Mononuclear cell (primary cell): ENCODE measurements around the gene PDZK1IP1. TPM values are rescaled to one million over a fixed set of nuclear protein-coding genes. Genes with fewer than 3 reads are reported as not detected.
"Not testable (repeated sequence)": the region's sequence is repeated elsewhere in the genome, so short reads cannot be mapped to it uniquely, and the experiment has no call there.

Experiments used
- H3K27me3 ChIP-seq: 2 replicates; pipeline ENCODE4 v1.6.0; 2011; ENCODE audit warnings: low read length, control low read depth; ENCODE audit not compliant: insufficient read depth
- H3K4me1 ChIP-seq: 2 replicates; pipeline ENCODE4 v1.5.1; 2011; ENCODE audit warnings: mild to moderate bottlenecking, low read length, control low read depth; ENCODE audit not compliant: insufficient read depth
- H3K4me3 ChIP-seq: 2 replicates; pipeline ENCODE4 v1.5.1; 2011; ENCODE audit warnings: mild to moderate bottlenecking, low read length, moderate library complexity
- H3K9me3 ChIP-seq: 2 replicates; pipeline ENCODE4 v1.5.1; 2011; ENCODE audit warnings: low read depth, mild to moderate bottlenecking, control low read depth, low read length
- total RNA-seq: library from RNA; depleted of rRNA; stranded (reverse); fragments of >200 nt; gene quantifications from one replicate; pipeline ENCODE4 v1.2.3, GENCODE V29; 2012

The PDZK1IP1 gene
- total RNA-seq, 1 donor, result 3.6 TPM

DNA sequence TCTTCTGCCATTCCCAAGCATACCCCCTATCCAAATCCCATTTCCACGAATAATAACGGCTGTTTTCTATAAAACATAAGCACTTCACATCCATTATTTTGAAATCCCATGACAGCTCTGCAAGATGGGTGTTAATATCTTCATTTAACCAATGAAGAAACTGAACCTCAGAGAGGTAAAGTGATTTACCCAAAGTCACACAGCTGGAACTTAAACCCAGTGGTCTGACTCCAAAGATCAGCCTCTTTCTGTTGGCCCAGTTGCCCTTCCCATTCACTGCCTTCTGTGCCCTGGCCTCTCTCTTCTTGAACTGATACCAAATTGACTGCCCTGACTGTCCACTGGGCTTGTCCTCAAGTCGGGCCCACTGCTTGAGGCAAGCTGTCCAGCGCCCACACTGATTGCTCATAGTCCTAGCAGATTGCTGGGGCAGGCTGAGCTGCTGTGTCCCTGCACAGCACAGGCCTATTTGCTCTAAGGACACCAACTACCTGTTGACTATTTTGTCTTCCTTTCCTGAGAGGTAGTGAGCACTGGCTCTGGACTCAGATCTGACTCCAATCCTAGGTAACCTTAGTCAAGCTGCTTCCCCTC, 22.9 kb upstream of the PDZK1IP1 start:
- H3K4me3 ChIP-seq, result no peak overlapping the region
- H3K4me1 ChIP-seq, result peaks cover 8% of the 10 kb centered on the region
- no peaks in the 10 kb centered on the region for H3K9me3 ChIP-seq
- no peaks in the 10 kb centered on the region for H3K27me3 ChIP-seq

DNA sequence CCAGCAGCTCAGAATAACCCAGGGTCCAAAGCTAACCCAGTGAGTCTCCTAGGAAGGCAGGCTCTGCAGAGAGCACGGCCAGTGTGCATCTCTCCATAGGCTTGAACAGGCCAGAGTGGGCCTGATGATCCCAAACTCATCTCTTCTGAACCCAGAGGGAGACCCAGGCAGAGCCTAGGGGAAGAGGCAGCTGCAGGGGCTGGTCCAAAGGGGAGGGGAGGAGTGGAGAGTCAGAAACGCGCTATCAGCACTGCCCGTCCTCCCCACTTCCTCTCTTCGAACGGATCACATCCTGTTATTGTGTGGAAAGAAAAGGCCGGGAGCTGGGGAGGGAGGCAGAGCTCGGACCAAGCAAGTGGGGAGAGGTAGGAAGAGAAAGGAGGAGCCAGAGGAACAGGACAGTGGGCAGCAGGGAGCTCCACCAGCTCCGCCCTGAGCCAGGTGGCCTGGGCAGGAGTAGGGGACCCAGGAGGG, 22.0 kb upstream of the PDZK1IP1 start:
- Histone ChIP-seq H3K4me3 (no peak overlapping the region), H3K9me3 (no peaks in the 10 kb centered on the region), H3K27me3 (no peaks in the 10 kb centered on the region), H3K4me1 (peaks cover 8% of the 10 kb centered on the region)

DNA sequence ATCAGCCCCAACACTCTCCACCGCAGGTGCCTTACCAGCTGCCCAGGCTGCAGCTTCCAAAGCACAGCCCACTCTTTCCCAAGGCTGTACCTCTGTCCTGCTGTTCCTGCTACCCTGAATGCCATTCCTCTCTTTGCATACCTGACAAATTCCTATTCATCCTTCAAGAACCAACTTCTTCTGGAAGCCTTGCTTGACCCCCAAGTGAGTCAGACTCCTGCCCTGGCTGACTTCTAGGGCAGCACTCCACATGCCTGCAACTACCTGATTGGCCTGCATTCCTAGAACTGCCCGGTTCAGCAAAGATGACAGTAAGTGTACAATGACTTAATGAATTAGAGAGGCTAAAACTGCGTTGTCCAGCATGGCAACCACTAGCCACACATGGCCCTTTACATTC, 20.8 kb upstream of the PDZK1IP1 start:
- Histone ChIP-seq H3K27me3 (no peaks in the 10 kb centered on the region), H3K9me3 (no peaks in the 10 kb centered on the region), H3K4me3 (no peak overlapping the region), H3K4me1 (peaks cover 8% of the 10 kb centered on the region)

DNA sequence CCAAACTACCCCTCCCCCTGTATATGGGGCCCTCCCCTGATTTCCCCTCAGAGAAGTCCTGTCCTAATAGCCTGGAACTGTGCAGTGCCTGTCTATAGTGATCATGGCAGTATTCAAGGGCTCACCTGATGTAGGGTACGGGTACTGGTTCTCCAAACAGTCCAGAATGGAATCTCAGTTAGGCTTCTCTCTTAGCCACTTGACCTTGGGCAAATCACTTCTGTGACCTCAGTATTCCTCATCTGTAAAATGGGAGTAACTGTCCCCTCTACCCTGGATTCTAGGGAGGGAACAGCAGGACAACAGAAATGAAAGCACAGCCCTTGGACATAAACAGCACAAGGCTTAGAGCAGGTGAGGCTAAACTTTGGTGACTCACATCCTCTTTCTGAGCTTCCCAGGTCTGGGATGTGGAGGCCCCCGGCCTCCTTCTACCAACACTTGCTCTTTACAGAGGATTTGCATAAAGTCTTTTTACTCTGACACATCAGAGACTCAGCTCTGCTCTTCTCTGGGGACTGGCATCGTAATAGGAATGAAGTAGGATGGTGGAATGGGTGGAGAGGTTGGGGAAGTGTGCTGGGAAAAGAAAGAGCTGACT, 20.0 kb upstream of the PDZK1IP1 start:
- H3K9me3 ChIP-seq, result no peaks in the 10 kb centered on the region
- no peaks in the 10 kb centered on the region for H3K27me3 ChIP-seq
- peaks cover 8% of the 10 kb centered on the region for H3K4me1 ChIP-seq
- no peak overlapping the region for H3K4me3 ChIP-seq

DNA sequence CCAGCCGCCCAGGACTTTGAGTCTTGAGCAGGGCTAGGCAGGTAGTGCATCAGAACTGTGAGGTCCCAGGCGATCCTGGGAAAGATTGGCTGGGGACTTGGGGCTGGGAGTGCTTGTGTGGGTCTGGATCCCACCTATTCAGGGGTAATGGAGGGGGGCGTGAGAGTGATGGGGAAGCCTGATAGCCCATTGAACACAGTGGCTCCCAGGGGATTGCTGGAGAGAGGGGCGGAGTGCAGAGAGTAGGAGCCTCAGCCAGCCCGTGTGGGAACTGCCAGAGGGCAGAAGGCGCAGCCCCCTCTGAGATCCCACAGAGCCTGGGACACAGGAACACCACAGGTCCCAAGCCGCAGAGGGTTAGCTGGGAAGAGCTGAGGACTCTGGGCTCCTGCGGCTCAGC, 19.3 kb upstream of the PDZK1IP1 start:
- H3K4me1 ChIP-seq, result peaks cover 8% of the 10 kb centered on the region
- H3K9me3 ChIP-seq, result no peaks in the 10 kb centered on the region
- H3K27me3 ChIP-seq, result no peaks in the 10 kb centered on the region
- no peak overlapping the region for H3K4me3 ChIP-seq

DNA sequence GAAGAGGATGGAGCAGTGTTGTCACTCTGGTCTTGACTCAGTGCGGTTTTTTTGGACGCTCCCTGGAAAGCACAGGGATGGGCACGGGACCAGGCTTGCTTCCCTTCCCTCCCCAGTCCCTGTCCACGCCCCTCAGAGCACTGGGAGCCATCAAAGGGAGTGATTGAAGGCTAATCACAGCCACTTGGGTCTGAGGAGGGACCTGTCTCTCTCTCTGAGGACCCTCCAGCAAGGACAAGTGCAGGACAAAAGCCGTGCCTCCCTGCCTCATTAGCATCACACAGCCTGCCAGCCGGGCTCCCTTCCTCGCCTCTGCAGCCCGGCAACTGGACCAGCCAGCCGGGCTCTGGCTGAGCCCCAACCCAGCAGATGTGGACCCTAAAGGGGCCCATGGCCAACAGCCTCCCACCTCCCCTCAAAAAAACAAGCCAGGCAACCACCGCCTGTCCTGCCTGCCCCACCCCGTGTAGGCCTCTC, 18.6 kb upstream of the PDZK1IP1 start:
- Histone ChIP-seq H3K4me1 (peaks cover 8% of the 10 kb centered on the region), H3K27me3 (no peaks in the 10 kb centered on the region), H3K4me3 (no peak overlapping the region), H3K9me3 (no peaks in the 10 kb centered on the region)

DNA sequence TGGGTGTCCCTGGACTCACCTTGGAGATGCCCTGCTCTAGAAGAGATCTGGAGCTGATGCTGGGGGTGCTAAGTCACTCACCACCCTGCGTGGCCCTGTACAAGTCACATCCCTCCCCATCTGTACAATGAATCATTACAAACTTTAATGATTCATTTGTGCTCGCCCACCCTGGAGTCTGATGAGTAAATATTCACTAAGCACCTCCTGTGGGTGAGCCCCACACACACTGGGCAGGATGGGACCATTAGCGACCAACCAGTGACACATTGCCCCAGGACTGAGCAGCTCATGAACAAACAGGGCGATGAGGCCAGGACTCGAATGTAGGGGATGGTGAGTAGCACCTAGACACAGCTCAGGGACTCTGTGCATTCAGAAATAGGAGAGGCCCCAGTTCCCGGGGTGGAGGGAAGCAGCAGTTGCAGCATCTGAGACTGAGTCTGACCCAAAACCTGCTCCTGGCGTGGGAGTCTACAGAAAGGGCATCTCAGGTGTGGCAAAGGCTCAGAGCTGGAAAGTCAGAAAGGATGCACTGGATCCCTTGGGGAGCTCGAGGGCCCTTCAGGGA, 18.1 kb upstream of the PDZK1IP1 start:
- Histone ChIP-seq H3K9me3 (no peaks in the 10 kb centered on the region), H3K27me3 (no peaks in the 10 kb centered on the region), H3K4me1 (peaks cover 8% of the 10 kb centered on the region), H3K4me3 (no peak overlapping the region)

DNA sequence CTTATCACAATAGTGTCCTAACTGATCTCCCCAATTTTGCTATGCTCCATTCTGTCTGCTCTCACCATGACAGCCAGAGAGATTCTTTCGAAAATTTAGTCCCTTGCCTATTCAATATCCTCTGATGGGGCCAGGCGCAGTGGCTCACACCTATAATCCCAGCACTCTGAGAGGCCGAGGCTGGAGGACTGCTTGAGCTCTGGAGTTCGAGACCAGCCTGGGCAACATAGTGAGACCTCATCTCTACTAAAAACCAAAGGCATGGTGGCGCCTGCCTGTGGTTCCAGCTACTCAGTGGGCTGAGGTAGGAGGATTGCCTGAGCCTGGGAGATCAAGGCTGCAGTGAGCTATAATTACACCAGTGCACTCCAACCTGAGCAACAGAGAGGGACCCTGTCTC, 16.1 kb upstream of the PDZK1IP1 start:
- Histone ChIP-seq H3K4me3 (no peak overlapping the region), H3K4me1 (no peaks in the 10 kb centered on the region), H3K9me3 (no peaks in the 10 kb centered on the region), H3K27me3 (no peaks in the 10 kb centered on the region)

DNA sequence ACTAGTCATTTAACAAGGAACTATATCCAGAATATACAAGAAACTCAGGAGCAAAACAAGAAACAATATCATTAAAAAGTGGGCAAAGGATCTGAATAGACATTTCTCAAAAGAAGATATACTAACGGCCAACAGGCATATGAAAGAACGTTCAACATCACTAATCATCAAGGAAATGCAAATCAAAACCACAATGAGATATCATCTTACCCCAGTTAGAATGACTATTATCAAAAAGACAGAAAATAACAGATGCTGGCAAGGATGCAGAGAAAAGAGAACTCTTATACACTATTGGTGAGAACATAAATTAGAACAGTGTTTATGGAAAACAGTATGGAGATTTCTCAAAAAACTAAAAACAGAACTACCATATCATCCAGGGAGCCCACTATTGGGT, 13.7 kb upstream of the PDZK1IP1 start:
- H3K27me3 ChIP-seq, H3K4me3 ChIP-seq, H3K9me3 ChIP-seq: not testable (repeated sequence)

DNA sequence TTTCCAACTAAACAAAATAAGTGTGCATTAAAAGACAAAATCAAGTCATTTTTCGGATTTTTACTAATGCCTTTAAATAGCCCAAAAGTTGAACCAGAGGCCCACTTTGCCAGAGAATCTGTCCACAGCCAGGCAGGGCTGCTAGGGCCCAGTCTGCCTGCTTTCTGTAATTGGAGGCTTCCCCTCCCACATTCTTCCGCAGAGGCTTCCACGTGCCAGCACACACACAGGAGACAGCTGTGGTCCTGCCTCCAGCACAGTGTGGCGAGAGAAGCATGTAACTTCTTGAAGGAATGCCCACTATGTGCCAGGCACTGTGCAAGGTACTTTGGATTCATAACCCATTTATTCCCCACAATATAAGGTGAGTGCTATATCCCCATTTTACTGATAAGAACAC, 11.3 kb upstream of the PDZK1IP1 start:
- H3K4me3 ChIP-seq, result no peak overlapping the region
- peaks cover 3% of the 10 kb centered on the region for H3K27me3 ChIP-seq

More for the DNA sequence above, 13.7 kb upstream of the PDZK1IP1 start:
- not testable (repeated sequence) for H3K4me1 ChIP-seq

DNA sequence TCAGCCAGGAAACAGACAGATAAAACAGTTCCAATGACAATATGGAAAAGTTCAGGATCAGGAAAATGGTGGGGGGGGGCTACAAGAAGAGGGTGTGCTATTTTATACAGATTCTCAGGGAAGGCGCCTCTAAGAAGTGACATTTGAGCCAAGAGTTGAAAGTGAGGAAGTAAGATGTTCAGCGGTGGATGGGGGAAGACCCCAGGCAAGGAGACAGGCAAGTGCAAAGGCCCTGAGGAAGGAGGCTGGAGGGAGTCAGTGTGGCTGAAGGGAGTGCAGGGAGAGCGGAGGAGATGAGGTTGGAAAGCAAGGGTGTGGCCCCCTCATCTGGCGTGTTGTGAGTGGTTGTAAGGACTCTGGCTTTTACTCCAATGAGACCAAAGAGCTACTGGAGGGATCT, 8.4 kb upstream of the PDZK1IP1 start:
- no peaks in the 10 kb centered on the region for H3K4me1 ChIP-seq
- no peaks in the 10 kb centered on the region for H3K9me3 ChIP-seq
- no peak overlapping the region for H3K4me3 ChIP-seq
- peaks cover 3% of the 10 kb centered on the region for H3K27me3 ChIP-seq

More for the DNA sequence above, 11.3 kb upstream of the PDZK1IP1 start:
- Histone ChIP-seq H3K9me3 (no peaks in the 10 kb centered on the region), H3K4me1 (no peaks in the 10 kb centered on the region)

DNA sequence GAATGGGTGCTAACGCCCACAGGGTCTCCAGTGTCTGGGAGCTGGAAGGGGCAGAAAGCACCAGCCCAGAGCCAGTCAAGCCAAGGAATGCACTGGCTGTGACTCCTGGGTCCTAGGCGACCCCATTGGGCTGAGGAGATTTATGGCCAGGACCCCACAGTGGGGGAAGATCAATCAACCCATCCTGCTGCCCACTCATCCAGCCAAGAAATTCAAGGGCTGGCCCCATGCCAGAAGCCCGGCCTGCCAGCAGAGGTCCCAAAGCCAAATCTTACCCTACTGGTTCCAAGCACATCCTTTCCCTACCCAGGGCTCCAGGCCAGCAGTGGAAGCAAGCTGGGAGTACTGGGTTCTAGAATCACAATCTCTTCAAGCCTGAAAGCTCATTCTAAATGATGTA, 6.8 kb upstream of the PDZK1IP1 start:
- Histone ChIP-seq H3K27me3 (peaks cover 3% of the 10 kb centered on the region), H3K9me3 (no peaks in the 10 kb centered on the region), H3K4me3 (no peak overlapping the region), H3K4me1 (no peaks in the 10 kb centered on the region)

DNA sequence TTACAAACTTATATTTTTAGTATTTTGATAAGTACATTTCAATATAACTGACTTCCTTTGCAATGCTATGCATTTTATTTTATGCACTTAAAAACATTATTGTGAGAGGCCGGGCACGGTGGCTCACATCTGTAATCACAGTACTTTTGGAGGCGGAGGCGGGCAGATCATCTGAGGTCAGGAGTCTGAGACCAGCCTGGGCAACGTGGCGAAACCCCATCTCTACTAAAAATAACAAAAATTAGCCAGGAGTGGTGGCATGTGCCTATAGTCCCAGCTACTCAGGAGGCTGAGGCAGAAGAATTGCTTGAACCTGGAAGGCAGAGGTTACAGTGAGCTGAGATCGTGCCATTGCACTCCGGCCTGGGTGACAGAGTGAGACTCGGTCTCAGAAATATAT, 6.1 kb upstream of the PDZK1IP1 start:
- H3K27me3 ChIP-seq, H3K4me1 ChIP-seq, H3K9me3 ChIP-seq, H3K4me3 ChIP-seq: not testable (repeated sequence)

DNA sequence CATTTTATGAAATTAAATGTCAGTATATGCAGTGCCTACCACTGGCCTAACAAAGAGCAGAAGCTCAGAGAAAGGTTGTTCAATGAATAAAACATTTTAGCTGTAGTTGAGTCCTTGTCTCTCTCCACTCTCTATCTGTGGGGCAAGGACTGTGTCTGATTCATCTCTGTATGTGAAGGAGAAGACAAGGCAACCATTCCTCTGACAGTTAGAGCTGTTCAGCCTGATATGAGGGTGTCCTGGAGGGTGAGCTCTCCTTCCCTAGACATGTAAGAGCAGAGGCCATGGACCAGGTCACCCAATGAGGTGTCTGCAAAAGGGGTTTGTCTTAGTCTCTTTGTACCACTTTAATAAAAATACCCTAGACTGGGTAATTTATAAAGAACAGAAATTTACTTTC, 4.5 kb upstream of the PDZK1IP1 start:
- Histone ChIP-seq H3K4me3 (no peak overlapping the region), H3K9me3 (no peaks in the 10 kb centered on the region), H3K4me1 (no peaks in the 10 kb centered on the region), H3K27me3 (no peaks in the 10 kb centered on the region)

DNA sequence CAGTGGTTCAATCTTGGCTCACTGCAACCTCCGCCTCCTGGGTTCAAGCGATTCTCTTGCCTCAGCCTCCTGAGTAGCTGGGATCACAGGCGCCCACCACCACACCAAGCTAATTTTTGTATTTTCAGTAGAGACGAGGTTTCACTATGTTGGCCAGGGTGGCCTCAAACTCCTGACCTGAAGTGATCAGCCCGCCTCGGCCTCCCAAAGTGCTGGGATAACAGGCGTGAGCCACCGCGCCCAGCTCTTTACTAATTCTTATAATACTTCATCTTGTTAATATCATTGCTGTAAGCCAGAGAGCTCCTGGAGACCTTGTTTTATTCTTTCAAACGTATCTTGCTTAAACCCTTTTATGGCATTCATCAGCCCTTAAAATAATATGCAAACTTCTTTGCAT, 3.7 kb upstream of the PDZK1IP1 start:
- H3K4me3 ChIP-seq, H3K27me3 ChIP-seq, H3K9me3 ChIP-seq, H3K4me1 ChIP-seq: not testable (repeated sequence)
